GM19467 (cell line): ENCODE data around the gene PHAF1.

ENCODE experiments used
- ATAC-seq: cut with Tn5 transposase; IDR thresholded peaks from one replicate; pipeline ENCODE4 v1.9.1; 2021; ENCODE audit warnings: mild to moderate bottlenecking, moderate library complexity; ENCODE audit not compliant: unreplicated experiment

PHAF1 gene

DNA sequence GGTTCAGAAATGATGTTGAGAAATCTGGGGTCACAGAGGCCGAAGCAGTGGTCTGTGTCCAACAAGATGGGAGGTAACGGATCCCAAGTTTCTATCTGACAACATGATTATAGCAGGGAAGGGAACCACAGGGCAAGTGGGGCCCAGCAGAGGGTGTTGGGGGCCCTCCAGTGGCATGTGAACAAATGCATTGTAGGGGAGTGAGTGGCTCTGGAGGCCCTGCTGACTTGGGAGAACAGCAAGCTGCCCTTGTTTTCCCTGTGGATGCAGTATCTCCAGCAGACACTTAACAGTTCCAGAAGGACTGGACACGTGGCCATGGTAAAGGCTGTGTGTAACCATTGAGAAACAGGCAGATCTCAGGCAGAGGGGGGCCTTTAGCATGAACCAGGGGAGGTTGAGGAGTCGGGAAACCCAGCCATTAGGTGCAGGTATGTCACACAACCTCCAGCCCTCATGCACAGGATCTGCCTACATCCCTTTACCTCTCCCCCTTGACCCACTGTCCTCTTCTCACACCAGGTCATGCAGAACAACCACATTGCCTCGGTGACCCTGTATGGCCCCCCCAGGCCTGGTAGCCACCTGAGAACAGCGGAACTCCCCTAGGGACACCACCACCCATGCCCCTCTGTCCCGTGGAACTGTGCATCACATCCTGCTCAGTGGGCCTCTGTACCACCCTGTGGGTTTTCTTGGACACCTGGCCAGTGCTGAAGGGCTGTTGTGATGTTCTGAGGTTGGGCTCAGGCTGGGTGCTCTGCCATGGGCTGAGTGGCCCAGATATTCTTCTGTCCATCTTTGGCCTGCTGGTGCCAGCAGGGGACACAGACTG is 37.0 kb downstream of the PHAF1 start:
- ATAC-seq, result no peak

DNA sequence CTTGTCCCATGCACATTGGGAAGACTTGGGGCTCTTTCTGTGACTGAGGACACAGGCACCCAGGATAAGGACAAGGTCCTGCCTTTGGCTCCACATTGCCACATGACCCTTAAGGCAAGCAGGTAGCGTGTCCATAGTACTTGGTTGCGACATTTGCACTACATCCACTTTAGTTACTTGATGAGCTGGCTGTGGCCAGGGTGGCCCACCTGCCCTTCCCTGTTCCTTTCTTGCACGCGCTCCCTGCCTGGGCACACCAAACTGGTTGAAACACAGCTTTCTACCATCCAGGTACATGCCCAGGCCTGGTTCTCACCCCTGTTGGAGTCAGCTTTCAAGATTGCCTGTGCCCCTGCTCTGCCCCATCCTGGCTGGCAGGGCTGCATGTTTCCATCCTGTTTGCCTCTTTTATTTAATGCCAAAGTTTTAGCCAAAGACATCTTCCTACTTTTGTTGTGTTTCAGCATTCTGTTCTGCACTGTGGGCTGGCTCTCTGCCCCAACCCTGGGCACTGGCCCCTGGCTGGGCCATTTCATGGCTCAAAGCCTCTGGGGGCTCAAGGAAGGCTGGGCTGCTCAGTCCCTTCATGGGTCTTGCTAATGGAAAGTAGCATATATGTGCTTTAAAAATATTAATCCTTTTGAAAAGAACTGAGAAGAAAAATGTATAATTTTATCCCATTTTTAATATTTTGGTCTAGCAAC is 37.8 kb downstream of the PHAF1 start:
- no peak for ATAC-seq

DNA sequence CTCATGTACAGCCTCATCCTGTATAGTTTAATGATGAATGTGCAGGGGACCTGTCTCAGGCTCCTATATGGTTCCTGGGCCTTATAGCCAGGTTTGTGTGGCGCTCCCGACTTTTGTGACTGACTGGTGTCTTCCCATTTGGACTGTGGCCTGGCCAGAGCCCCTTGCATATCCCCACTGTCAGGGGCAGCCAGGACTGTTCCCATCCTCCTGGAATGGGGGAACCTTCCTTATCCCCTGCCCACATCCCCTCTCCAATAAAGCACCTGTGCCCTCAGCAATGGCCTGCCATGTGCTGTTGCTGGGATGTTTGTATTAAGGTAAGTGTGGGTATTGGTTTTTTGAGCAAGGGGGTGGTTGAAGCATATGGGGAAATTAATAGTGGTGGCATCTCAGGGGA is 38.5 kb downstream of the PHAF1 start:
- ATAC-seq, result no peak

DNA sequence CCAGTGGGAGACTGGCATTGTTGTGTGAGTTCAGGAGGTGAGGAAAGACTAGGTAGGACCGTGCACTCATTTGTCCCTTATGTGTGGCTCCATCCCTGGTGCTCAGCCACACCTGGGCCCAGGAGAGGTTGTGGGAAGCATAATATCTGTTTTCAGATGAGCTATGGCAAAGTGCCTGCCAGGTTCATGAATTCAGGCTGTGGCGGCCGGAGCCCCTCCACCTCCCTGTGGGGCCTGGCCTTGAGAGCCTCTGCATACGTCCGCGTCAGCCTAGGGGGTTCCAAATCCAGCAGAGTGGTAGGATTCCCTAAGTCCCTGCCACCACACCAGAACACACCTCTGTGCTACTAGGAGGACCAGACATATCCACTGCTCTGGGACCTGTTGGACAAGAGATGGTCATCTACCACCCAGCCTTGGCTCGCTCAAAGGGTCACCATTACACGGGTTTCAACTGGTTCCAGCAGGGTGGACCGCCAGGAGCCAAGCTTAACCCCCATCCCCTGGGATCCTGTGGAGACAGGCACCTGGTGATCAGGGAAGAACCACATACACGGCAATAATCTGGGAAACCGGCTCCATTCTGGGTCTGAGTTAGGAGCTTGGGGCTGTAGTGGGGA is 39.0 kb downstream of the PHAF1 start:
- no peak for ATAC-seq

DNA sequence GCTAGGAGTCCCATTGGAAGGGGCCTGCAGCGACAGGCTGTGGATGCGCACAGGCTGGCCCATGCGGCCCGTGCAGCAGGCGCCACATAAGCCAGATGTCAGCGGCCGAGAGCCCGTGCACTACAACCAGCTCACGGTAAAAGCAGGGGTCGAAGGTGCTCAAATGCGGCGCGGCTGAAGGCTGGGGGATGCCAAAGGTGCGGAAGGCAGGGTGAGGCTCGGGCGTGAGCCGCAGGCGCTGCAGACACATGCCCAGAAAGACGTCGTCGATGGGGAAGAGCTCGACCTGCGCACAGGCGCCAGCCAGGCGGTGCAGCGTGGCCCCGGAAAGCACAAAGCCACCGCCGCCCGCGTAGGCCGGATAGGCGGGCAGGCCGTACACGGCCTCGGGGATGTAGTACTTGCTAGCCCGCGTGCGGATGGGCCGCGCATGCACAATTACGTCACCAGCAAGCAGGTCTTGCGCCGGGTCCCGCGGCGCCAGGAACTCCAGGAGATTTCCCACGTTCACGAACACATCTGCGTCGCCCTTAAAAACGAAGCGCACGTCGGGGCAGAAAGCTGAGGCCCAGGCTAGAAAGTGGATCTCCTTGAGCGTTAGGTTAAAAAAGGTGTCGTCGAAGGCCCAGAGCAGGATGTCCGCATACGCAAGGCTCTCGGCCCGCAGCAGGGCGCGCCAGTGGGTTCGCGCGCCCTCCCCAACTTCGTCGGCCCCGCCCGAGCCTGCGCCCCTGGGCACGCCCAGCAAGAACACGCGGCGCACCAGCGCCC is 39.7 kb downstream of the PHAF1 start:
- no peak for ATAC-seq

DNA sequence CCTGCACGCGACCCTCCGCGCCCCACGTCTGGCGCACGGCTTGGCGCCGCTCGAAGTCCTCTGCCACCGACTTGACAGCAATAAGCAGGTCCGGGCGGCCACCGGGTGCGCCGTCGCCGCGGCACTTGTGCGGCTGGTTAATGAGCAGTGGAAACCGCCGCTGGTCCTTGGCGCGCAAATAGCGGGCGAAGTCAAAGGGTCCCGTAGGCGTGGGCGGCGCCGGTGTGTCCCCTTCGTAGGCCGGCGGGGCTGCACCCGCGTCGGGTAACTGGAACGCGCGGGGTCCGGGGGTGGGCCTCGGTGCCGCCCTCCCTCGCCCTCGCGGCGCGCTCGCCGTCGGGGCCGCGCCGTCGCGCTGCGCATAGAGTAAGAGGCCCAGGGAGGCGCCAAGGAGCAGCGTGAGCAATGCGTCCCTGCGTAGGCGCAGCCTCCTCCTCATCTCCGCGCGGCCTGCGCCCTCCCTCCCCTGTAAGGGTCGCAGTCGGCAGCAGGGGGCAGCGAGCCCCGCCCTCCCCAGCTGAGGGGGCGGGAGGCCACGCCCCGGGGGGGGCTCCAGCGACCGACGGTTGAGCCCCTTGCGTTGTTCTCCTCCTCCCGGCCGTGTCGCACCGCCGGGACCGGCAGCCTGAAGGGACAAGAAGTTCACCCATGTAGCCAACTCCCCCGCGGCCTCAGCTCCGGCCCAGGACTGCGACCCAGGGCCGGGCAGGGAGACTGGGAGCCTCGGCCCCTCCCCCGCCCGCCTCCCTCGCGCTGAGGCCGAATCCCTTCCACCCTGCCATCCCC is 40.5 kb downstream of the PHAF1 start:
- no peak for ATAC-seq

DNA sequence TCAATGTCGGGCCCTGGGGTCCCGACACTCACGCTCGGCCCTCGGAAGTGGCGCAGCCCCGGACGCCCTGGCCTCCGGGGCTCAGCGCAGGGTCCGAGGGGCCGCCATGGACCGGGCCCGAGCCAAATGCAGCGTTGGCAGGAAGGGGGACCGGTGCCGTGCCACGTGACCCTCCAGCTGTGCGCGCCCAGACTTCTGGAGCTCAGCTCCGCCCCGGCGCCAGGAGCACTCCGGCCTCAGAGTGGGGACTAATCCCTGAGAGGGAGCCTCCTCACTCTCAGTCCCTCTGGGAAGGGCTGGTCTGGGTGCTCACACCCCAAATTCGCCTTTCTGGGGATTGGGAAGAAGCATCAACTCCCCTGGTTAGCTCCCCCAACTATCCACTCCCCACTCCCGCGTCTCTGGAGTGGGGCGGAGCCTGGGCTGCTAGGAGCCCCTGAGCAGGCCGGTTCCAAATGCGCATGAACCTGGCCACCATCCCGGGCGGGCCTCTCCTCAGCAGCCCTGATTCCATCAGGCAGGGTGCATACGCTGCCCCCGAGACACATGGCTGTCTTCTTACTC is 41.2 kb downstream of the PHAF1 start, which contains the start of gene B3GNT9:
TSS of gene B3GNT9 (minus strand) at position 166 of the 564 bp plus-strand sequence. CDS start 513 bp downstream, outside the sequence.
- ATAC-seq, result no peak

DNA sequence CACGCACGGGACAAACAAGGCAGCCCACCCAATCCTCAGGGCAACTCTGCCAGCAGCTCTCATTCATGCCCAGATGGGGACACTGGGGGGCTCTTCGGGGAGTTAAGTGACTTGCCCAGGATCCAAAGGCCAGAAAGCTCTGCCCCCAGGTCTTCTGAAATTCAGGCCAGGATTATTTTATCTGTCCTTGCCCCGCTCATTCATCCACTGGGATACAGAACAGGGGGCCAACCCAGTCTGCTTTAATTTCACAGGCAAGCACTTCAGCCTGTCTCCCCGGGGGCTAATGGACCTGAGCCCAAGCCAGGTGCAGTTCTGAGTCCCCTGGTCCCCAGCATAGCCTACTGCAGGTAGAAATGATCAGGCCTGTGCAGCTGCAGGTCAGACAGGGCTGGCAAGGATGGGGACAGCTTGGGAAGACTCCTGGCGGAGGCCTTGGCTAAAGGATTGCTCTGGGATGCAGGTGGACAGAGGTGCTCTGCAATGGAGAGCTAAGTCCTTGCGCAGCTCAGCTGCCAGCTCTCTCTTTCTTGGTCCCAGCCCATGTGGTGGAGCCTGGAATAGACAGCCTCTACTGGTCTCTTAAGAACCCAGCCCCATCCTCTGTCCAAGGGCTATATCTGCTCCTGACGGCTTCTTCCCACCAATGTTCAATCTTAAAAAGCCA is 41.8 kb downstream of the PHAF1 start:
- ATAC-seq, result no peak

DNA sequence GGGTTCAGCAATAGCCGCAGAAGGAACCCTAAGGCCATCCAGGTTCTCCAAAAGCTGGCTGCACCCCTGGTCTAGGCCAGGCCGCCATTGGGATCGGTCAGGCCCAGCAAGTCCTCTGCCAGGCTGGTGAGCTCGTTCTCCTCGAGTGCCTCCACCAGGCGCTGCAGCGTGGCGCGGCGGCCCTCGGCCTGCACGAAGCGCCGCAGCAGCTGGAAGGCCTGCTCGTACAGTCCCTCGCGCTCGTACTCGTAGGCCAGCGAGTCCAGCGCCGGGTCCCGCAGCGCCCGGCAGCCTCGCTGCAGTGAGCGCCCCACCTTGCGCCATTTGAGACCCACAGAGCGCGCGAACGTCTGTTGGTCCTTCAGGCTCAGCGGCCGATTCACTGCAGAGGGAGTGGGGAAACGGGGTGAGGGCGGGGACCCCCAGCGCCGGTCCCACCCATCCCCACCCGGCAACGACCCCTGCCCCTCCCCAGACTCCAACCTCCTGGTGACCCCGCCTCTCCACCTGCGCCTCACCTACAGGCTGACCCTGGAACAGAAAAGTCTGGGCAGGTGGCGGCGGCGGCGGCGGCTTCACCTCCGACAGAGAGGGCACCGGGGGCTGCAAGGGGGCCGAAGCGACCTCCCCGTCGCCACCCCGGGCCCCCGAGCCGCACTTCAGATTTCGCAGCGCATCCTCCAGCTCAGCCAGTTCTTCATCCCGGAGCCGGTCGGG is 45.0 kb downstream of the PHAF1 start:
- ATAC-seq, result no peak

DNA sequence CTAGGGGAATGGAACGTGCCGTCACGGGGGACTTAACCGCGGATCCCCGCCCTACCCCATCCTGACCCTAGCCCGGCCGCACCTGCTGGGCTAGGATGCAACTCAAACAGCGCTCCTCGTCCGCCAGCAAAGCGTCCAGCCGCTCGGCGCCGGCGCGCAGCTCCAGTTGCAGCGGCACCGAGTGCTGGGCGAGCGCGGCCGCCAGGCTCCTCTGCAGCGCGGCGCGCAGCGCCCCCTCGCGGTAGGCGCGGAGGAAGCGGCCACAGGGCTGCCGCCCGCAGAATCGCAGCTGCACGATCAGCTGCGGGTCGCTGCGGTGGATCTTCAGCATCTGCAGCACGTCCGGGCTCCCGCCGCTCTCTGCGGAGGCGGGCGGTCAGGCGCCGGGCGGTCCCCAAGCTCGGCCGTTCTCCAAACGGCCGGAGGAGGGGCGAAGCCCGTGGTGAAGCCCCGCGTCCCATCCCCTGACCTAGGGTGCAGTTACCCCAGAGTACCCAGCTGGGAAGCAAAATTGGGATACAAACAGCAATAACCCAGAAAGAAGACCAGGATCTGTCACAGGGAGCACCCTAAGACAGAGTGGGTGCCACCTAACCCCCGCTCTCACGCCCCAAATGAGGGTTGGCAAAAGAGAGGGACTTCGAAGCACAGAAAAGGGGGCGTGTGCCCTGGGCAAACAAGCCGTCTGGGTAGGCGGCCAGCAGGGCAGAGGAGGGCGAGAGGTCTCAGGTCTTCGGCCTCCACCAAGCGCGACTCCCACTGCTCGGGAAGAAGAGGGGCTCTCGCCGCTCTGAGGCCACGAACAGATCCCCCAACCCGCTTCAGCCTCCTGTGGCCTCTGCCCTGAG is 45.8 kb downstream of the PHAF1 start:
- ATAC-seq, result no peak

DNA sequence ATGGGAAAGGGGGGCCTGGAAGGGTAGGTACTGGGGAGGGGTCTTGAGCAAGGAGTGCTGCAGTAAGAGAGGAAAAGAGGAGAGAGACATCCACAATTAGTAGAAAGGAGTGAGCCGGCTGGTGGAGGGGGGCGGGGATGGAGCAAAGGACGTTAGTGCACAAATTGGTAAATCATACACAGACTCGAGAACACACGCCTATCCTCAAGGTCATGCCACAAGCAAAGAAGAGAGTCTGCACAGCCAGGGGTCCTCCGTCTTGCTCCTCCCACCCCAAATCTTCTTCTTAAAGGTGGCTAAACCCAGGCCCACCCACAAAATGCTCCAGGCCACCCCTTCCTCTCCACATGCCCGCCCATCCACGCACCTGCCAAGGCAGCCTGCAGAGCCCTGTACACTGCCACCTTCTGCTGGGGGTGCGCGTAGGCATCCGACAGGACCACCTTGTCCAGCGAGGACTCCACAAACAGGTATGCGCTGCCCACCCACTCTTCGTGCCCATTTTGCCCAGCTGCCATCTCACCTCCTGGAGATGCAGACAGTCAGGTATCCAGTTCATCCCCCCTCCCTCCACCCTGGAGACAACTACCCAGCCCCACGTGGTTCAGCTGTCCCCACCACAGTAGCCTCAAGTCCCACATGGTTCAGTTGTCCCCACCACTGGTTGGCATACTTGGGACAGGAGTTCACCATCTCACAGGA is 46.6 kb downstream of the PHAF1 start:
- no peak for ATAC-seq

DNA sequence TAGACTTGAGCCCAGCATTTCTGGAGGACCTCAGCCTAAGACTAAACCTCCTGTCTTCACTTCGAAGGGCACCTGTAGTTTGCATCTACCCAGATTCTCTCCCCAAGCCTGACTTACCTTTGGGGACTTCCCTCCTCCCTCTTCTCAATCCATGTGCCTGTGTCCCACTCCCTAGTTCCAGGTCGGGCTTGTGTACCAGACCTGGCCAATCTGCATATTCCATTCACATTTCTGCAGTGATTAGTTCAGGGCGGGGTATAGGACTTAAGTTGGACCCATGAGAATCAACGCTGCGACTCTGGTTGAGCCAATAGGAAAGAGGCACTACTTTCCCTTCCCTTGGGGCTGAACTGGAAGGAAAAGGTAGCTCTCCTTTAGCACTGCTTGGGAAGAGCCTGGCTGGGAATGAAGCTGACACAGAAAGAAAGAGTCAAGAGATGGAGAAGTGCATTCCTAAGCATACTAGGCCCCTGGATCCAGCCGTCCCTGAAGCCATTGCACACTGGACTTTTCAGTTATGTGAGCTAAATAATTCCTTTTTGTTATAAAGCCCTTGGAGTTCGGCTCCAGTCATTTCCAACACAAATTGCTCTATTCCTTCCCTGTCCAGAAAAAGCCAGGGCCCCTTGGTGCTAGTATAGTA is 47.5 kb downstream of the PHAF1 start:
- ATAC-seq, result no peak

DNA sequence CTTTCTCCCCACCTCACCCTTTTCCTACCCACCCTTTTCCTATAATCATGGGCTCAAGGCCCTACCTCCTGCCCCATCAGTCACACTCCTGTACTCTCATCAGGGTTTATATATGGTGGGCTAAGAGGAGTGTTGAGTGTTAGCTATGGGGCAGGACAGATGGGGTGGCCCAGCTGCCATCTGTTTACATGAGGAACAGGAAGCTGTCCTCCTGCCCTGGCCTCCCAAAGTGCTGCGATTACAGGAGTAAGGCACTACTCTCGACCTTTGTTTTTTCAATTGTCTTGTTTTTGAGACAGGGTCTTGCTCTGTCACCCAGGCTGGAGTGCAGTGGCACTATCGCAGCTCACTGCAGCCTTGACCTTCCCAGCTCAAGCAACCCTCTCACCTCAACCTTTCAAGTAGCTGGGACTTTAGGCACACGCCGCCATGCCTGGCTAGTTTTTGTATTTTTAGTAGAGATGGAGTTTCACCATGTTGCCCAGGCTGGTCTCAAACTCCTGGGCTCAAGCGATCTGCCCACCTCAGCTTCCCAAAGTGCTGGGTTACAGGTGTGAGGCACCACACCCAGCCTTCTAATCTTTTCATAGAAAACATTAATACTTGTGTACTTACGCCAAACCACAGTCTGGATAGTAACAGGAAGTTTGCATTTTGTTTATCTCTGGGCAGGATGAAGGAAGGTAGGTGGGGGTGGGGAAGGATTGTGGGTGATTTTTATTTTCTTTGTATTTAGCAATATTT is 48.3 kb downstream of the PHAF1 start:
- ATAC-seq, result no peak

DNA sequence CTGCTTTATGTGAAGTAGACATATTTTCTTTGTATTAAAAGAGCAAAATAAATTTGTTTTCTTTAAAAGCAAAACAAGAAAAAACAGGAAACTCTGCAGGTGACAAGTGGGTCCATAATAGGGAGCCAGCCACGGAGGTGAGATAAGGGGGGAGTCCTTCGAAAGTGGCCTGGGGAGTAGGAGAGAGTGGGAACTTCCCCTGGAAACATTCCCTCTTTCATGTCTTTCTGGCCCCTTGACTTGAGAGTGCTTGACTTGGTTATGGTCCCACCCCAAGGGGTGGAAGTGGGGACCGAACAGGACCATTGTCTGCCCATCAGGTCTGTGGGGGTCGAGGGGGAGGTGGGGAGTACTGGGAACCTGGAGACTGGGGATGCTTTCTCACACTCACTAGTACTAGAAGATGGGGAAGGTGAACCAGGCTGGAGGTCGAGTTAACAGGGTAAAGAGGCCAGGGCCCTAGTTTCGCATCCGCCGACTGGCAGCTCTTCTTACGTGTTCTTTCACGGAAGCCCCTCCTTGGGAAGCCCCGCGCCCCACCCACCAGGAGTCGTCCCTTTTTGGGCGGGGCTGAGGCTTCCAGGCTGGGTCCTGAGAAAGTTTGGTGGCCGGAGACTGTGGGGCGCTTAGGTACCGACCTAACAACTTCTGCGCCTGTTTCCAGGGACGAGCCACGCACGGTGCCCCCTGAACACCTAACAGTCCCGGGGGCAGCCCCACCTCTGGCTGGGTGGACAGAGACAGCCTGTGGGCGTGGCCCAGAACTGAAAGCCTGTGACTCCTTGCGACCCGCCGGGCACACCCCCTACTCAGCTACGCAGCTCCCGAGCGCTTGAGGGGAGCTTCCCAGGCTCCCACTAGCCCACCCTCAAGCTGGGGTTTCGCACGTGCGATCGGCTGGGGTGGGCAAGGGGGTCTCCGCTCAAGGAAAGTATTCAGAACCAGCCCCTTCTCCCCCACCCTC is 49.2 kb downstream of the PHAF1 start:
- peak; percentile 30 for ATAC-seq

DNA sequence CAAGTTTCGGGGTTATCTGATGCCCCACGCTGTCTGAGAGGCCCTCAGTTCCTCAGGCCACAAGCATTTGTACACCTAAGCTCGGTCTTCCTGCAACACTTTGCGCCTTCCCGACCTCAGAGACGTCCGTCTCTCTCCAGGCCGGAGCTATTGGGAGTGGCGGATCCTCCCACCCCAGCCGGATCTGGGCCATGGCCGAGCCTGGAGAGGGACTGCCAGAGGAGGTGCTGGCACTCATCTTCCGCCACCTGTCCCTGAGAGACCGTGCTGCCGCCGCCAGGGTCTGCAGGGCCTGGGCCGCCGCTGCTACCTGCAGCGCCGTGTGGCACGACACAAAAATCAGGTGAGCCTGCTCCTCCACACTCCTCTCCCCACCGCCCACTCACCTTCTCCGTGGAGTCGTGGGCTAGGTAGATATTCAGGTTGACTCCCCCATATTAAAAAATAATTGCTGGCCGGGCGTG is 51.9 kb downstream of the PHAF1 start:
- ATAC-seq, result no peak
